Ecto neural progenitor cell (in vitro differentiated cells): Measurements from ENCODE around the gene ANKS1B.
"Not testable (repeated sequence)": the region's sequence is repeated elsewhere in the genome, so short reads cannot be mapped to it uniquely, and the experiment has no call there.

Experiments used
- DNase-seq: peaks from one replicate; pipeline ENCODE4 v3.0.0-alpha.2; 2018; ENCODE audit warnings: low spot score

The ANKS1B gene

DNA sequence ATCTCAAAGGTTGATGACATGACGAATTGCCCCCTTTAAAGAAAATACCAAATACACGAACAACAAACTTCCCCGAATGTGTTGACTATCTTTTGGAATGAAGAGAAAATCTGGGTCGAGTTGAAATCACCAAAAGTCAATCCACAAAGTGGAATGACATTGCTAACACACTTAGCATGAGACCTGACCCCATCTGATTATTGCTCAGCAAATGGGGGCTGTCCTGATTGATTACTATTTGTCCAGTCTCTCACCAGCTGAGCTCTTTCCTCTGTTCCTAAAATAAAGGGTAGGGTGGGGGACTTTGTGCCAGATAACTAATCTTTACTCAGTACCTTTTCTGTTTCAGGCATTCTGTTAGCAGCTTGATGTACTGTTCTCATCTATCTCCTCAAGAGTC is 1116.2 kb downstream of the ANKS1B start:
- no peak for DNase-seq

- no peak for DNase-seq
Observed at GRCh38 chr12:98868076-98868475, 1116.7 kb downstream of the ANKS1B start.

- no peak for DNase-seq
Observed at GRCh38 chr12:98864363-98864762, 1120.4 kb downstream of the ANKS1B start.

DNA sequence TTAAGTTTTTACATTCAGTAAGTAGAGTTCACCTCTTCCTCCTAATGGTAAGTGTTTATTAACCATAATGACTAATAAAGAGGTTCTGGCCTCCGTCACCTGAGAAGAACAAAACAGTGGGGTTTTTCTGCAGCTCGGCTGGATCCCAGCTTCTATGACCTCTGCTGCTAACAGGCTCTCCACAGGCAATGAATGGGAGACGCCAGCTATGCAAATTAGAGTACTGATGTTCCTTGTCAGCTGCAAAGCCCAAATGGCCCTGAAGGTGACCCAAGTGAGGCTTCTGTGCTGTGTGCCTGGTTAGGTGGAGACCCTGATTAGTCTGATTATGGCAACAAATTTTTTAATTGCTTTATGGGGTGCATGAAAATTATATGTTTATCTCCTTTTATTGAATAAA is 1121.6 kb downstream of the ANKS1B start:
- DNase-seq = peak; percentile 59

- no peak for DNase-seq
Observed at GRCh38 chr12:98861251-98861650, 1123.5 kb downstream of the ANKS1B start.

GRCh38 chr12:98856897-98857540 is 1127.7 kb downstream of the ANKS1B start:
- DNase-seq = no peak

DNA sequence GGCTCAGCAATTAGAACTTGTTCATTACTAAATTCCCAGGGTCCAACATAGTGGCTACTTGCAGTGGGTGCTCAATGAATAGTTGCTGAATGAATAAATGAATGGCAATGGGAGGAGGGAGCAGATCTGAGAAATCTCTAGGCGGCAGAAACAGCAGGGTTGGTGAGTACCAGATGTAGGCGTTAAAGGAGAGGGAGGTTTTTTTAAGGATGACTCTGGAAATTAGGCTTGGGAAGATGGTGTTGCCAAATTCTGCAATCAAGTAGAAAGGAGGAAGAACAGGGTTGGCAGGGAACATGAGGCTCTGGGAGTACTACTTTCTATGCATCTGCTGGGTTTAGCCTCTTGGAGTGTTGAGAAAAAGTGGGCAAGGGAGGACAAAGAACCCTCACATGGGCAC is 1132.6 kb downstream of the ANKS1B start:
- DNase-seq = no peak

DNA sequence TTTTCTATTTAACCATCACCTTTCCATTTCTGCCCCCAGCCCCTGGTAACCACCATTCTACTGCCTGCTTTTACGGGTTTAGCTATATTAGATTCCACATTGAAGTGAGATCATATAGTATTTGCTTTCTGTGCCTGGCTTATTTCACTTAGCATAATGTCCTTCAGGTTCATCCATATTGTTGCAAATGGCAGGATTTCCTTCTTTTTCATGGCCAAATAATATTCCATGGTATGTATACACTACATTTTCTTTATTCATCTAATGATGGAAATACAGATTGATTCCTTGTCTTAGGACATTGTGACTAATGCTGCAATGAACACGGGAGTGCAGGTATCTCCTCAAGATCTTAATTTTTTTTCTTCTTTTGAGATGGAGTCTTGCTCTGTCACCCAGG is 1137.5 kb downstream of the ANKS1B start:
- no peak for DNase-seq

- DNase-seq = no peak
Observed at GRCh38 chr12:98845957-98846356, 1138.8 kb downstream of the ANKS1B start.

- DNase-seq = no peak
Observed at GRCh38 chr12:98840325-98840724, 1144.4 kb downstream of the ANKS1B start.

GRCh38 chr12:98838231-98838647 is 1146.5 kb downstream of the ANKS1B start:
- no peak for DNase-seq

DNA sequence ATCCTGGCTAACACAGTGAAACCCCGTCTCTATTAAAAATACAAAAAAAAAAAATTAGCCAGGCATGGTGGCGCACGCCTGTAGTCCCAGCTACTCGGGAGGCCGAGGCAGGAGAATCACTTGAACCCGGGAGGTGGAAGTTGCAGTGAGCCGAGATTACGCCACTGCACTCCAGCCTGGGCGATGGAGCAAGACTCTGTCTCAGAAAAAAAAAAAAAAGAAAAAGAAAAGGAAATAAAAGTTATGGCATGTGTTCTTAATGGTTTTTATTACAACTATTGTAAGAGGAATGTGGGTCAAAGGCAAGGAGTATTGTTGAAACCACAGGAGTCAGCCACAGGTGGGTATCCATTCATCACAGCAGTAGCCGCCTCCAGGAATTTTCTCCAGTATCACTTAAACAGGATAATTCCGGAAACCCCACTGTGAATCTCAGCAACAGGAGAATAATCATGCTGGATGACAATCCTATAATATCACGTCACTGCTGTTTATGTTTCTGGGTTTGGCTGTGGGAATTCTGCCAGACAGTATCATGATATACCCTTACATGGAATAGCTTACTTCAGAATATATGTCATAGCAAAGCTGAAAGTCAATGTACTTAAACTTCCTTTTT is 1147.5 kb downstream of the ANKS1B start:
- DNase-seq = not testable (repeated sequence)

- no peak for DNase-seq
Observed at GRCh38 chr12:98830657-98831056, 1154.1 kb downstream of the ANKS1B start.

GRCh38 chr12:98828802-98829600 is 1155.7 kb downstream of the ANKS1B start:
- no peak for DNase-seq

DNA sequence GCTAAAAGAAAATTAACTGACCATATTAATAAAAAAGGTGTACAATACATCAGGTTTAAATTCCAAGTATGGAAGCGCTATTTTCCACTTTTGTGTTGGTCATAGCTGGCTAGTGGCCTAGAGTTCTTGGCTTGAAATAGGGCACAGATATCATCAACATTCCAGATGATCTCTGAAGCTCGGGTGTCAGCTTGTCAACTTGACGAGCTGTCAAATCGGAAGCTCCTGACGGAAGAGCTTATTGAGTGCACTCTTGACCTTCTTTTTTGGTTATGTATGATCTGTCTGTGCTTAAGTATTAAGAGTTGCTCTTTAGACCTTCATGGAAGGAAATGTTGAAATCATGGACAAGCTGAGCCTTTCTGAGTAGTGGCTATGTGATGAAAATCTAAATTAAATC is 1161.7 kb downstream of the ANKS1B start:
- no peak for DNase-seq

- DNase-seq = no peak
Observed at GRCh38 chr12:98821866-98822265, 1162.9 kb downstream of the ANKS1B start.

- no peak for DNase-seq
Observed at GRCh38 chr12:98821232-98821631, 1163.5 kb downstream of the ANKS1B start.

DNA sequence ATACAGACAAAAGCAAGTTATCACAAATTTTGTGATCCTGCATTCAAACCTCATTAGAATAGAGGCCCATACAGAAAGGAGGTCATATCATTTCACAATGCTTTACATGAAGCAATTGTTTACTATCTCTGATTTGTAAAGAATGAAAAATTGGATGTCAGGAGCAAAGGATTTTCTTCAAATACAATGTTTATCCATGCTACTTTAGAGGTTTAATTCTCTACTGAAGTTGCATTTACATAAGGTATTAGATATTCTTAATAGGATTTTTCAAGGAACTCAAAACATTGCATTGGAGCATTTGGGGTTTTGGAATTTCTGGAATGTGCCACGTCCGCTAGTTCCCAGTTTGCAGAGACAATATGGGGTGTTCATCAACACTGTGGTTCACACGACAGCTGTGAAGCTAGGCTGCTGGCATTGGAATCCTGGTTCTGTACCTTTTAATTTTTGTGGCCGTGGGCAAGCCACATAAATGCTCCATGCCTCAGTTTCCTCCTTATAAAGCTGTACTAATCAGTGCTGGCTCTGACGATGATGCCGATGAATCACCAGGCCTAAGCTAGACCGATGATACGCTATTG is 1164.8 kb downstream of the ANKS1B start:
- no peak for DNase-seq

GRCh38 chr12:98819071-98819470 is 1165.7 kb downstream of the ANKS1B start:
- no peak for DNase-seq

DNA sequence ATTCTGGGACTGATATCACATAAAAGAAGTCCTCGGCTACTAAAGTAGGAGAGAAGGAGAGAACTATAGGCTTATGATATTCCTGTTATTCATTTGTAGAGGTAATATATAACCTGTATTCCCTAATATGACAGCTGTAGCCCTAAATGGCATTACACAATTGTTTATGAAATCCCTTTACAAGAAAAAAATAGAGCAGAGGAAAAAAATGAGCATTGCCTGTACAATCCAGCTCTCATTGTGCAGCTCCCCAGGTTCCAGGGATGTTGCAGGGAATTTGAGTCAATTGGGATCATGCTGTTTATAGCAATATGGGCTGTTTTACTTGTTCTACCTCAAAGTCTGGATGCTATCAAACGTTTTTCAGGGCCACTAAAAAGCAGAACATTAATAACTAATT is 1166.5 kb downstream of the ANKS1B start:
- DNase-seq = no peak

DNA sequence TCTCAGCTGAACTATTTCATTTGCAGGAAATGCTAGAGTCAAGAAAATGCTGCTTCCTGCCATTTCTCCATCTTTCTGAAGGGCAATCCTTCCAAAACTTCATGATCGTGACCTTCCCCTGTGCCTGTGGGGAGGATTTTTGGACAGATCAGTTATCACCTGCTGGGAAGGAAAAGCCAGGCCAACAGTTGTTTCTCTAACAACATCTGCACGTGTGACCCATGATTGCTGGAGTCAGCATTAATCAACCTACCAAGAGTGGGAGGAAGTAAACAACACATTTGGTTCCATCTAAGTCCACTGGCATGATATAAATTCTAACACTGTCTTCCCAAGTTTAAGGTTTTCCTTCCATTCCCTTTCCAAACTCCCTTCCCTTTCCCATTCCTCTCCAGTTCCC is 1167.0 kb downstream of the ANKS1B start:
- no peak for DNase-seq

GRCh38 chr12:98816720-98817119 is 1168.0 kb downstream of the ANKS1B start:
- DNase-seq = no peak

- DNase-seq = no peak
Observed at GRCh38 chr12:98814254-98814653, 1170.5 kb downstream of the ANKS1B start.
